Inflammatory macrophage treated with lipopolysaccharide for 1 hour (primary cell): ENCODE results near the gene ARMCX5.

Experiments used
- DNase-seq, 2 donors: peaks; one replicate each; pipeline ENCODE4 v3.0.0-alpha.2; 2020 to 2022

ARMCX5 gene

GRCh38 chrX:102599084-102599950 is at the start of gene ARMCX5:
Gene ARMCX5, plus strand, starts transcription at chrX:102599515. Its CDS starts 2,627 bp downstream, at chrX:102602142.
- peak; percentile 66 to 72 for DNase-seq

- peak in 1 of 2 donors; percentile 8 for DNase-seq
Observed at GRCh38 chrX:102558607-102559006, 40.7 kb upstream of the ARMCX5 start.

GRCh38 chrX:102560423-102561068 is 38.8 kb upstream of the ARMCX5 start:
- DNase-seq, result no peak

GRCh38 chrX:102580891-102581290 is 18.4 kb upstream of the ARMCX5 start:
- DNase-seq, result no peak

GRCh38 chrX:102593367-102593766 is 5.9 kb upstream of the ARMCX5 start:
- no peak for DNase-seq

- DNase-seq, result peak in 1 of 2 donors; percentile 4
Observed at GRCh38 chrX:102599951-102600579, 750 bp downstream of the ARMCX5 start.

- no peak for DNase-seq
Observed at GRCh38 chrX:102604327-102604726, 5.0 kb downstream of the ARMCX5 start.

- DNase-seq, result no peak
Observed at GRCh38 chrX:102606115-102606514, 6.8 kb downstream of the ARMCX5 start.

GRCh38 chrX:102610905-102611304 is 11.6 kb downstream of the ARMCX5 start:
- no peak for DNase-seq

- DNase-seq, result no peak
Observed at GRCh38 chrX:102624105-102624504, 24.8 kb downstream of the ARMCX5 start.

GRCh38 chrX:102627640-102628039 is 28.3 kb downstream of the ARMCX5 start:
- DNase-seq, result peak; percentile 24 to 60

GRCh38 chrX:102637561-102637960 is 38.2 kb downstream of the ARMCX5 start:
- DNase-seq, result no peak

- DNase-seq, result no peak
Observed at GRCh38 chrX:102650903-102651241, 51.6 kb downstream of the ARMCX5 start.

GRCh38 chrX:102651242-102652011 is 52.1 kb downstream of the ARMCX5 start, which contains the start of gene GPRASP1:
Gene GPRASP1, plus strand, starts transcription at chrX:102651483. Its CDS starts 2,431 bp downstream, at chrX:102653914.
- DNase-seq, result no peak

- DNase-seq, result no peak
Observed at GRCh38 chrX:102652031-102652688, 52.8 kb downstream of the ARMCX5 start.
